Suppressor macrophage treated with lipopolysaccharide for 1 hour (primary cell): Measurements from ENCODE around the gene KHDC4.
"Not testable (repeated sequence)": the region's sequence is repeated elsewhere in the genome, so short reads cannot be mapped to it uniquely, and the experiment has no call there.

Source experiments
- DNase-seq, 3 donors: peaks; one replicate each; pipeline ENCODE4 v3.0.0-alpha.2; 2020 to 2022

The KHDC4 gene

DNA sequence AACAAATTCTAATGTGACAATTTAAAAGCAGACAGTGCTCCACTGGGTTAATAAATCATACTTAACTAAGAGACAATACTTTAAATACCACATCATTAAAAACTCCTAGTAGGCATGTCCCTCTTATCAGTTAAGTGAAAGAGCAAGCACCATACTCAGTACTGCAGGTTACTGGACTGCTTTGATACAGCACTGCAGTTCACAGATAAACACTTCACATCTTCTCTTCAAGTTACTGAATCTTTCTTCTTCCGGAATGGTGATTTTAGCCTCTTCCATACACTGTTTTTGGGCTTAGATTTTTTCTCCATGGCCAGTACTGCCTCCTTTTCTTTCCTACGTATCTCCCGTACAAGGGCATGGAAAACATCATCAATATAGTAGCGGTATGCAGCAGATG, 34.1 kb downstream of the KHDC4 start:
- no peak for DNase-seq

DNA sequence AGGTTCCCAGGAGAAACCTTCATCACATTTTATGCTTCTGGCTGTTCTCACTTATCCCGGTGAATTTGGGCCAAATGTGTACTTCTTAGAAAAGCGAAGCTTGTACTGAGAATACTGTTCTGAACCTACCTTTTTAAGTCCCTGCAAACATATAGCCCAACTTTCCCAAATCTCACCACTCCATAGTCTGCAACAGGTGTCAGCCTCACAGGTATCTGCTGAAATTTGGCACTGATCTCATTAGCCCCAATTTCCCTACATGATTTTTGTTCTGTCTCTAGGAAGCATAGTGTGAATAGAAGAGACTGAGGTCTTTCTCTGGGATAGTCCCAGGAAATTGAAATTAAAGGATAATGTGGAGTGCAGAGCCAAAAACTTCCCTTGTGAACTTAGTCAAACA, 34.5 kb downstream of the KHDC4 start:
- no peak for DNase-seq

DNA sequence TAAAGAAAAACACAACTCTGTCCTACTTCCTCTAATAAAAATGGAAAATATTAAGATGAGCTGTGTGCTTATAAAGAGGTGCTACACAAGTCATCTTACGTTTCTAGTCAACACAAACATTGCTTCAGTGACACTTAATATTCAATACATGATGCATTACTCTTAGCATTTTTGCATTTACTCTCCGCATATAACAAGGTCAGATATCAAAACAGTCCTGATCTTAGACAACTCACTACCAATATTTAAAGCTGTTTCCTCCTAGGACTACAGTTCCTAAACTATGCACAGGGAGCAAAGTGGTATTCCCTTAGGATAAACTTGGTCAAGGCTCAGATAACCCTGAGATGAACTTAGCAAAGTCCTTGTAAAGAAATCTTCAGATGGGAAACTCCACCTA, 35.3 kb downstream of the KHDC4 start:
- DNase-seq, result no peak

DNA sequence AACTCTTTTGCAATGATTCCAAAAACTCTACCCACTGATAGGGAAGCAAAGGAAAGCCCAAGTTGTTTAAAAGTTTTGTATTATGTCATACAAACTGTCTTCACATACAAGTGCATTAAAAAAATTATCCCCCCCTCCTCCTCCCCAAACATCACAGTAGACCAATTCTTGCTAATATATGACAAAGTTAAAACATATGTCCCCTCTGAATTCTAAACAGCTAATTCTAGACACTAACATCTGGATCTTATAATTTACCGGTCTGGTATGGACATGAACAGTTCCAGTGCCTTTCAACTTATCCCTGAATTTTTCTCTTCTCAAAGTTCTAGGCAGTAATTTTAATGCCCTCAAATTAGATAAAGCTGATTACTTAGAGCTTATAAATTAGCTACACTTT, 36.5 kb downstream of the KHDC4 start:
- DNase-seq, result no peak

DNA sequence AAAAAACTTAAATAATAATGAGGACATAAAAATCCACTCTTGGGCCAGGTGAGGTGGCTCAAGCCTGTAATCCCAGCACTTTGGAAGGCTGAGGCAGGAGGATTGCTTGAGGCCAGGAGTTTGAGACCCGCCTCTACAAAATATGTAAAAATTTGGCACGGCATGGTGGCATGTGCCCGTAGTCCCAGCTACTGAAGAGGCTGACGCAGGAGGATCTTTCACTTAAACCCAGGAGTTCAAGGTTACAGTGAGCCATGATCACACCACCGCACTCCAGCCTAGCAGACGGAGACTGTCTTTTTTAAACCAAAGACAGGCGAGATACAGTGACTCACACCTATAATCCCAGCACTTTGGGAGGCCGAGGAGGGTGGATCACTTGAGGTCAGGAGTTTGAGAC, 37.7 kb downstream of the KHDC4 start:
- not testable (repeated sequence) for DNase-seq

DNA sequence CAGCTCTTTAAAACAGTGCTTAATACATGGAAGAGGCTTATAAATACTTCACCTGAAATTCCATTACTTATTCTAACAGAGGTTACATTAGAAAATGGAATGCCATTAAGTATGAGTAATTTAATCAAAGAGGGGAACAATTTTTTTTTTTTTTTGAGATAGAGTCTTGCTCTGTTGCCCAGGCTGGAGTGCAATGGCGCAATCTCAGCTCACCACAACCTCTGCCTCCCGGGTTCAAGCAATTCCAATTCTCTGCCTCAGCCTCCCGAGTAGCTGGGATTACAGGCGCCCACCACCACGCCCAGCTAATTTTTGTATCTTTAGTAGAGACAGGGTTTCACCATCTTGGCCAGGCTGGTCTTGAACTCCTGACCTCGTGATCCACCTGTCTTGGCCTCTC, 38.6 kb downstream of the KHDC4 start:
- DNase-seq, result not testable (repeated sequence)

DNA sequence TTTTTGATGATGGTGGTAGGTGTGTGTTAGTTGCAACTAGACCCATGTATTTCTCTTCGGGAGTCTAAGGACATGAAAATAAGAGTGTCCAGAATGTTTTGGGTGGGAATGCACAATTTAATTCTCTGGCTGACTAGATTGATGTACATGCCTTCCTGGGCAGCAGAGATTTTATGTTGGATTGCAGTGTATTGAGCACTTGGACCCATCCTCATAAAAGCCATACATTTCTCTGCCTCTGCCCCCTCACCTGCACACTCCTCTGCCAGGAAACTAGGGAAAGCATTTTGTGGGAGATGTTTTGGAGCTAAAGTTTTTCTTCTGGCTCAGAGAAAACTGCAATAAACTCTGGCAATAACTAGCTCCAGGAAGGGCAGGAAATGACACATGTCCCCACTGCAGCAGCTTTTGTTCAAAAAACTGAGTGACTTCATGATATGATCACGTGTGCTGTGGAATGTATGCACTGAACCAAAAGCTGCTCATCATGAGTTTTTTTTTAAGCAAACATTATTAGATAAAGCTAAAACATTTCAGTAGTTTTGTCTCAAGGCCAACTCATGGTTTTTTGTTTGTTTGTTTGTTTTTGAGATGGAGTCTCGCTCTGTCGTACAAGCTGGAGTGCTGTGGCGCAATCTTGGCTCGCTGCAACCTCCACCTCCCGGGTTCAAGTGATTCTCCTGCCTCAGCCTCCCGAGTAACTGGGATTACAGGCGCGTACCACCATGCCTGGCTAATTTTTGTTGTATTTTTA, 40.6 kb downstream of the KHDC4 start:
- peak; percentile 62 to 87 (median 82) for DNase-seq

DNA sequence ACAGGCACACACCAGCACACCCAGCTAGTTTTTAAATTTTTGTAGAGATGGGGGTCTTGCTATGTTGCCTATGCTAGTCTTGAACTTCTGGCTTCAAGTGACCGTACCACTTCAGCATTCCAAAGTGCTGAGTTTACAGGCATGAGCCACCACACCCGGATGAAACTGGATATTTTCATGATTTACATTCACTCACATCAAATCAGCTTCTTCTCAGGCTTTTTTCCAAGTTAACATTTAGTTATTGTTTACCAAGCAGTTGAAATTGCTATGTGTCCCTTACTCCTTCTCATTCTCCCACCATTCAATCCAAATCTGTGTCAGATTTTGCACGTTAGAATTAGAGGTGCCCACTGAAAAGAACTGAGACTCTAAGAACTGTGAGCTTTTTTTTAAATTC, 41.4 kb downstream of the KHDC4 start:
- no peak for DNase-seq

DNA sequence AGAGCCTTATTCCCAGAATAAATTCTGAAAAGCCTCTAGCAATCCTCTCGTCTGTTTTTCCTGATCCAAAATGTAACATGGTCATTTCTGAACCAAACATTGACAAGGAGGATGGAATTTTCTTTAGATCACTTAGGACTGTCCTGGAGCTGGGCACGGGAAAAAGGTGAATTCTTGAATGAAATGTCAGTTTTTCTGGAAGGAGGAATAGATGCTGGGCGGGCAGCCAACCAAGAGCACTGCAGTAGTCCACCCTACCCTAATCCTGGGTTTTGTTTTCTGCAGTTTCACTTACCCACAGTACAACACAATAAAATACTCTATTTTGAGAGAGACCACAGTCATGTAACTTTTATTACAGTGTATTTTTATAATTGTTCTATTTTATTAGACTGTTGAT, 44.0 kb downstream of the KHDC4 start:
- no peak for DNase-seq

DNA sequence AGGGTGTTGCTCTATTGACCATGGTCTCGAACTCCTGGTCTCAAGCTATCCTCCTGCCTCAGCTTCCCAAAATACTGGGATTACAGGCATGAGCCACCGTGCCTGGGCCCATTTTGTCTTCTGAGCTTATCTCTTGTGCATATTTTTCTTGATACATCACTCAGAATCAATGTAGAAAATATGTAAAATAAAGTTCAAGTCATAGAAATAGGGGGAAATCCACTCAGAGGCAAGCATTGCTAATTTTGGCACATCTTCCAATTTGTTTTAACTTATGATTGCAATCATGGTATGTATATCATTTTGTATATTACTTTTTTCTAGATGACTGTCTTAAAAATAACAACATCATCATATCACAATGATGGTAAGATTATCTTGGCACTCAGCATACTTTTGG, 44.6 kb downstream of the KHDC4 start:
- DNase-seq, result no peak

DNA sequence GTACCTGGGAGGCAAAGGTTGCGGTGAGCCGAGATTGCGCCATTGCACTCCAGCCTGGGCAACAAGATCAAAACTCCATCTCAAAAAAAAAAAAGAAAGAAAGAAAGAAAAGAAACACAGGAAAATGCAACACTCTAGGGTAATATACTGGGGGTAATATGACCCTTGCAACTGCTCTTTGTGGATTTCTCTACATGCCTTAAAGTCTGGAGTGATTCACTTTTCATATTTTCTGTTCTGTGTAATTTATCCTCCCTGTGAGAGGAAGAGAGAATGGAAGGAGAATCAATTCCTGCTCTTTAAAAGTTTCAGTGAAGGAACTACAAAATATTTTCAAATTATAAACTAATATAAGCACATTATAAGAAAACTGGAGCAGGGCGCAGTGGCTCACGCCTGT, 45.7 kb downstream of the KHDC4 start:
- no peak for DNase-seq

DNA sequence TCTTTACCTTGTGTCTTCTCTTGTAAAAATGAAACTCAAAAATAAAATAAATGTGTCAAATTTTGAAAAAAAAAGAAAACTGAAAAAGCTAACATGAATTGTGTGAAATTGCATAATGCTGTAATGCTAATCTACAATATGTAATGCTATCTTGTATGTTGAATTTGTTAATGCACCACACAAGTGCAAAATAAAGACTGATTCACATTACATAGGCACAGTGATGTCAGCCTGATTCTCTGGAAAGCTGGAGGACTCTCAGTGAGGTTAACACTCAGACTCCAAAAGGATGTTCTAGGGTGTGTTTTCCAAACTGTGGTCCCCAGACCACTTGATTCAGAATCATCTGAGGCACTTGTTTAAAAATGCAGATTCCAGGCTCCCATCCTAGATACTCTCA, 49.2 kb downstream of the KHDC4 start:
- DNase-seq, result no peak

DNA sequence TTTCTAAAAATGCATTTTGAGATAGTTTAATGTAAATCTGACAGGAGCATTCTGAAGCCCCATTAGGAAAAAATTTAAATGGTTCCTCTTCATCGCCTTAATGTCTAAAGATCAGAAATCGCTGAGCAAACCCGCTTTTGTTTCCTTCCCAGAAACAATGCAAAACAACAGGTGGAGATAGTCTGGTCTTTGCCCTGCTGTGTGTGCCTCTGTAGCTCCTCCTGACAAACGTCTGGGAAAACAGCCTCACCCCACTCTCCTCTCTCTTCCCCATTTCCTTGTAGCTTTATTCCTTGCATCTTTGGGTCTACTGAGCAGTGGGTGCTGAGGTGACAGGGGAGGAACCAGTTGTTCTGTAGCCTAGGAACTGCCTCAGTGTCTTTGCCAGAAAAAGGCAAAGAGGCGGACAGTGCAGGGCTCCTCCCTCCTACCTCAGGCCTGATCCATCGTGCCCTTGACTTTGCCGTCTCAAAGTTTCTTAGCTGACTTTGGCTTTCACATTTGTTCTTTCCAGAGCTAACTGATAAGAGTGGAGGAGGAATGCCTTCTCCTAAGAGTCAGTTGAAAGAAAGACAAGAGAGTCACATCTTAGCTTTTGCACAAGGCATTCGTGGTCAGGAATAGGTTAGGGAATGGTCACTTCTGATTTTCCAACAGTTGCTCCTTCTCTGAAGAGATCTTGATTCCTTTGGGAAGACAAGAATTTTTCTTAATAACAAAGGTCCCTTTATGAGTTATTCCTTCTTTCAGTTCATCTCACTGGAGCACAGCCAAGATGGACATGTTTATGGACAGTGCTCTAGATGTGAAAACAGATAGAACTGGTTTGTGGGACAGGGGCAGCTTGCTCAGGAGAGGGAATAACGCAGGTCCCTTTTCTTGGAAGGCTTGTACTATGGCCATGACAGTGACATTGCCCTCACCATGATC, 49.9 kb downstream of the KHDC4 start:
- DNase-seq, result no peak

DNA sequence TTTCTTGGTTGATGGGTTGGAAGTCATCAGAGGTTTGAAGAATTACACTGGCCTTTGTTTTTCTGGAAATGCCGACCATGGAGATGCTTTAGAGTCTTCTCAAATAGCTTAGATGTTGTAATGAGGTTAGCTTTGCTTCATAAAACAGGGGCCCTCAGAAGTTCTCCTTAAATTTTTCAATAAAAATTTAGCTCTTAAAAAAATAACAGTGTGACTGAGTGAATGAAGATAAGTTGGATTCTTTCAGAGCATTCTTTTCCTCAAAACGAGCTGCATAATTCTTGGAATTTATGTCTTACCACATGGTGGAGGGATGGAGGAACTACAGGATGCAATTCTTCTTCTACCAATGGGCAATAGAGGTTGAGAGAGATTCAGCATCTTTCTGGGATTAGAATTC, 51.4 kb downstream of the KHDC4 start:
- DNase-seq, result no peak

DNA sequence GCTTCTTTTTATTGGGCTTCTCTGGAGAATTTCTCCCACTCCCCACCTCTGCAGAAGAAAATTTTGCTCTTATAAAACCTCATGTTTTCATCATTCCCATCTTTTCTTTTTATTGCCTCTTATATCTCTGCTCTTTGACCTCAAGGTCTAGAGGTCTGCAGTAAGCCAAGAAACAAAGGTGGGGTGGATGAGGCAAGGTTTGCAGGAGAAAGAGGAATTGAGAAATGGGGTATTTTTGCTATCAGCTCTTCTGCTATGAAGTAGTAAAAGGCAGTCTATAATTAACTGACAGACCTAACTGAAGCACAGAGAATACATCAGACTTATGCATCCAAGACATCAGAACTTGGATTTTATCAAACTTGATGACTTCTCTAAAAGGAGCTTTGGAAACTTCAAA, 52.0 kb downstream of the KHDC4 start:
- no peak for DNase-seq

DNA sequence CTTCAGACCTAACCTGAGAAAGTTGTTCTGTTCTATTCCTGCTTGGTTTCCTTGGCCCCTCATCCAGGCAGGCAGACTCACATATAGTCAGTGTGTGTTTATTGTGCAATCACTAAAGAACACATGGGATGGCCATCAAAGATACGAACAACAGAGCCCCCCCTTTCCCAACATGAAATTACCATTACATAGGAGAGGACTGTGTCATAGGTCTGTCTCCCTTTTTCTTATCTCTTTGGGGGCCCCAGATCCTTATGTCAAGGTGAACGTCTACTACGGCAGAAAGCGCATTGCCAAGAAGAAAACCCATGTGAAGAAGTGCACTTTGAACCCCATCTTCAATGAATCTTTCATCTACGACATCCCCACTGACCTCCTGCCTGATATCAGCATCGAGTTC, 53.3 kb downstream of the KHDC4 start:
- no peak for DNase-seq

DNA sequence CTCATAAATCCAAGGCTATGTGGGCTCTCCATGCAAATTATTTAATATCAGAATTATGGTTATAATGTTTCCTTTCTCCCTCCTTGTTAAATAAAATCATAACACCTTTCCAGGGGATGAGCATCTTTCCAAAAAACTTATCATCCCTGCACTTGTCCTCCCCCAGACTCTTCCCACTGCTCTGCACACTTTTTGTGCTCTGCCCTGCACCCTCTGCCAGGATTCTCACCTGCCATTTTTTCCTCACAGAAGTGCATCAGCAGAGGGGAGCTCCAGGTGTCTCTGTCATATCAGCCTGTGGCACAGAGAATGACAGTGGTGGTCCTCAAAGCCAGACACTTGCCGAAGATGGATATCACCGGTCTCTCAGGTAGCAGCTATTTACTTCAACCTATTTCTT, 54.0 kb downstream of the KHDC4 start:
- no peak for DNase-seq

DNA sequence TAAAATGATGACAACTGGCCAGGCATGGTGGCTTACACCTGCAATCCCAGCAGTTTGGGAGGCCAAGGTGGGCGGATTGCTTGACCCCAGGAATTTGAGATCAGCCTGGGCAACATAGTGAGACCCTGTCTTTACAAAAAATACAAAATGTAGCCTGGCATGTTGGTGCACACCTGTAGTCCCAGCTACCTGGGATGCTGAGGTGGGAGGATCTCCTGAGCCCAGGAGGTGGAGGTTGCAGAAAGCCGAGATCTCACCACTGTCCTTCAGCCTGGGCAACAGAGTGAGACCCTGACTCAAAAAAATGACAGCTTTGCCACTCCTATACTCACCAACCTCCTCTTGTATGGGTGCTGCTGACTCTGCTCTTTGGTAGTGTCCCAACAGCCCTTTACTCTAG, 56.3 kb downstream of the KHDC4 start:
- DNase-seq, result no peak

DNA sequence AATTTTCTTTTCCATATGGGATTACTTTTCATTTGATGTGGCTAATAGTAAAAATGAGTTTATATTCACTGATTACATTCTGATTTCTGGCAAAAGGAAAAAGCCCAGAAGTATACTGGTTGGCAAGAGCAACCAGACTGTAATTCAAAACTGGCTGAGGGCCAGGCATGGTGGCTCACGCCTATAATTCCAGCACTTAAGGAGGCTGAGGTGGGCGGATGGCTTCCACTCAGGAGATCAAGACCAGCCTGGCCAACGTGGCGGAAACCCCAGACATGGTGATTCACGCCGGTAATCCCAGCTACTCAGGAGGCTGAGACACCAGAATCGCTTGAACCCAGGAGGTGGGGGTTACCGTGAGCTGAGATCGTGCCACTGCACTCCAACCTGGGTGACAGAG, 60.4 kb downstream of the KHDC4 start:
- DNase-seq, result peak in 1 of 3 donors; percentile 18

DNA sequence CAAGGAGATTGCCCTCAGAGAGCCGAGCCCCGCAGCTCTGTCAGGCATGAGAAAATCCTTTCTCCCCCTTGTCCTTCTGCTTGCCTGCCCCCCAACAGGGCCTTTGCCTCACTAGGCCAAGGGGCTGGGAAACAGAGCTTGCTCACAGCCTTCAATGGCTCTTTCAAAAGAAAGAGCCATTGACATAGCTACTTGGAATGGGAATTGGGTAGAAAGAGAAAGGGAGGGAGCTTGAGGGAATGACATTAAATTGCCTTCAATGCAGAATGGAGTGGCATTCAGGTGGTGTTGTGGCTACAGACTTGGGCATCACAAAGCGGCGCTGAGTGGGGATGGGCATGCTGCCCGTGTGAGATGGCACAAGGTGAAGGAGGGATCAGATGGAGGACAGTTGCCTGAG, 61.7 kb downstream of the KHDC4 start:
- DNase-seq, result no peak

DNA sequence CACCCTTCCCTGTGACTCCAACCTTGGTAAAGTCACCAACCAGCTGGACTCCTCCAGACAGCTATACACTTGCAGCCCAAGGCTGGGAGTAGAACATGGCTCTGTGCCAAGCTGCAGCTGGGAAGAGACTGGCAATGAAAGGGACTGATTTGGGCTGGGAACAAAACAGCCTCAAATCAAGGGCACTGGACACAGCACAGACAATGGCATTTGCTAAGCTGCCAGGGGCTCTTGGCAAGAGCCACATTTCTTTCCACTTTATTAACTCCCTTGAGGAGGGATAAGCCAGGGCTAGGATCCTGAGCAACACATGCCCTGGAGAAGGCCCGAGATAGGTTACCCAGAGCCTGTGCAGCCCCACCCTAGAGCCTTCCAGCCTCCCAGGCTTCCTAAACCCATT, 62.8 kb downstream of the KHDC4 start:
- DNase-seq, result no peak

DNA sequence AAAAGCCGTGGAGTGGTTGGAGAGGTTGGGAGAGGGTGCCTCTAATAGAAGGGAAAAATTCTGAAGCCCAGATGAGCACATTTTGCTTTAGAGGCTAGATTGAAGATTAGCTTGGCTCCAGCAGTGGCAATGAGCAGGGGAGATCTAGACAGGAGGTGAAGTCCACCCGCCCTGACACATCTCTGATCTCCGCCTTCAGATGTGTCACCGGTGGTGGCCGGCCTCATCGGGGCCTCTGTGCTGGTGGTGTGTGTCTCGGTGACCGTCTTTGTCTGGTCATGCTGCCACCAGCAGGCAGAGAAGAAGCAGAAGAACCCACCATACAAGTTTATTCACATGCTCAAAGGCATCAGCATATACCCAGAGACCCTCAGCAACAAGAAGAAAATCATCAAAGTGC, 66.4 kb downstream of the KHDC4 start:
- no peak for DNase-seq

DNA sequence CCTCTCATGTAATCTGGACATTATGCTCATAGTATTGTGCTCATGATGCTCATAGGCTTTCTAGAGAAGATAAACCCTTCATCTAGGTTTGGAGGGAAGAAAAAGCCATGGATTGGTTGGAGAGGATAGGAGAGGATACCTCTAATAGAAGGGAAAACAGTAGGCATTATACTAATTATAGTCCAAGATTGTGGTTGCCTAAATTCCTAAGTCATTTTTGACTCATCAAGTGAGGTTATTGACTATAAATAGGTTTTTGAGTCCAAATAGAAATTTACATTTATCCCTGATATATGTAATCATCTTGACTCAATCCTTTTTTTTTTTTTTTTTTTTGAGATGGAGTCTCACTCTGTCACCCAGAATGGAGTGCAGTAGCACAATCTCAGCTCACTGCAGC, 69.8 kb downstream of the KHDC4 start:
- DNase-seq, result peak in 2 of 3 donors; percentile 19 to 36
